ENCODE results near the gene SSBP3.
"Not testable (repeated sequence)": the region's sequence is repeated elsewhere in the genome, so short reads cannot be mapped to it uniquely, and the experiment has no call there.

Gene SSBP3

GRCh38 chr1:54348700-54349021 is 57.5 kb downstream of the SSBP3 start:
- no peak for DNase-seq (ENCODE audit: low spot score)

GRCh38 chr1:54347955-54348699 is 58.1 kb downstream of the SSBP3 start:
- DNase-seq (ENCODE audit: low spot score), result peak; percentile 89

GRCh38 chr1:54347261-54347954 is 58.8 kb downstream of the SSBP3 start:
- no peak for DNase-seq (ENCODE audit: low spot score)

- not testable (repeated sequence) for DNase-seq (ENCODE audit: low spot score)
Observed at GRCh38 chr1:54345548-54345947, 60.6 kb downstream of the SSBP3 start.

GRCh38 chr1:54345116-54345515 is 61.1 kb downstream of the SSBP3 start:
- DNase-seq (ENCODE audit: low spot score), result no peak

GRCh38 chr1:54342742-54343687 is 63.2 kb downstream of the SSBP3 start:
- no peak for DNase-seq (ENCODE audit: low spot score)

- no peak for DNase-seq (ENCODE audit: low spot score)
Observed at GRCh38 chr1:54342288-54342687, 63.9 kb downstream of the SSBP3 start.

- no peak for DNase-seq (ENCODE audit: low spot score)
Observed at GRCh38 chr1:54341763-54342162, 64.4 kb downstream of the SSBP3 start.

- no peak for DNase-seq (ENCODE audit: low spot score)
Observed at GRCh38 chr1:54340878-54341277, 65.3 kb downstream of the SSBP3 start.

GRCh38 chr1:54340434-54340833 is 65.8 kb downstream of the SSBP3 start:
- DNase-seq (ENCODE audit: low spot score), result no peak

GRCh38 chr1:54339126-54339525 is 67.1 kb downstream of the SSBP3 start:
- no peak for DNase-seq (ENCODE audit: low spot score)

GRCh38 chr1:54338464-54338863 is 67.7 kb downstream of the SSBP3 start:
- no peak for DNase-seq (ENCODE audit: low spot score)

- no peak for DNase-seq (ENCODE audit: low spot score)
Observed at GRCh38 chr1:54337928-54338327, 68.3 kb downstream of the SSBP3 start.

- no peak for DNase-seq (ENCODE audit: low spot score)
Observed at GRCh38 chr1:54337034-54337433, 69.2 kb downstream of the SSBP3 start.

- DNase-seq (ENCODE audit: low spot score), result no peak
Observed at GRCh38 chr1:54336116-54336515, 70.1 kb downstream of the SSBP3 start.

GRCh38 chr1:54335755-54336108 is 70.5 kb downstream of the SSBP3 start:
- no peak for DNase-seq (ENCODE audit: low spot score)

GRCh38 chr1:54335011-54335754 is 71.0 kb downstream of the SSBP3 start:
- DNase-seq (ENCODE audit: low spot score), result no peak

GRCh38 chr1:54332781-54333585 is 73.2 kb downstream of the SSBP3 start:
- DNase-seq (ENCODE audit: low spot score), result no peak

- no peak for DNase-seq (ENCODE audit: low spot score)
Observed at GRCh38 chr1:54331843-54332463, 74.2 kb downstream of the SSBP3 start.

GRCh38 chr1:54331091-54331772 is 75.0 kb downstream of the SSBP3 start:
- no peak for DNase-seq (ENCODE audit: low spot score)
